Limb (tissue), 2 donors: ENCODE results near the gene MCF2L2.
"Not testable (repeated sequence)": the region's sequence is repeated elsewhere in the genome, so short reads cannot be mapped to it uniquely, and the experiment has no call there.

Experiments used
- DNase-seq, 2 donors: peaks; one replicate each; pipeline ENCODE4 v3.0.0-alpha.2; 2016; ENCODE audit errors: extremely low spot score in 2 of 2

The MCF2L2 gene

DNA sequence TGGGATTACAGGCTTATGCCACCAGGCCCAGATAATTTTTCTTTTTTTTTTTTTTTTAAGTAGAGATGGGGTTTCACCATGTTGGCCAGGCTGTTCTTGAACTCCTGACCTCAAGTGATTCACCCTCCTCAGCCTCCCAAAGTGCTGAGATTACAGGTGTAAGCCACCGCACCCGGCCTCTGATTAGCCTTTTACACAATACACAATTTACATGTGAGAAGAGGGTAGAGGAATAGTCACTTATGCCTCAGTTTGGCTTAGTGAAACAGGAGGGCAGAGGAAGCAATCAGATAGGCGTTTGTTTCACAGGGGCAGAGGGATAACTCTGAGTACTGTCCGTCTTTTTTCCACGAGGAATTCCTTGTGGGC is 56.8 kb downstream of the MCF2L2 start:
- not testable (repeated sequence) for DNase-seq

DNA sequence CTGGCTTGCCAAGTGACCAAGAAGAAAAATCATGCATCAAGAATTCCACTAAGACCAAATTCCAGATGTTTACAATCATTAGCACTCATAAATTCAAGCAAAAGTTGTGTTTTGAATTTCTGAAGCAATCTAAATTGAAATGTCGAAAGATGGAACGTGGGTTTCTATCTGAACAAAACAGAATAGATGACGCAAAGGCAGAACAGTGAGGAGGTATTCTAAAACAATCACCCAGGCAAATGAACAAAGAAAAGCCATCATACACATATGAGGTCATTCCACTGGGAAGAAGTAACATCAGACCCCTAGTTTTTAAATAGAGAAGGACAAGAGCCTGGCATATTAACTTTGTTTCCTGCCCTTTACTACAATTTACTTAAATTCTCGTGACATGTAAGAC is 58.0 kb downstream of the MCF2L2 start:
- no peak for DNase-seq

DNA sequence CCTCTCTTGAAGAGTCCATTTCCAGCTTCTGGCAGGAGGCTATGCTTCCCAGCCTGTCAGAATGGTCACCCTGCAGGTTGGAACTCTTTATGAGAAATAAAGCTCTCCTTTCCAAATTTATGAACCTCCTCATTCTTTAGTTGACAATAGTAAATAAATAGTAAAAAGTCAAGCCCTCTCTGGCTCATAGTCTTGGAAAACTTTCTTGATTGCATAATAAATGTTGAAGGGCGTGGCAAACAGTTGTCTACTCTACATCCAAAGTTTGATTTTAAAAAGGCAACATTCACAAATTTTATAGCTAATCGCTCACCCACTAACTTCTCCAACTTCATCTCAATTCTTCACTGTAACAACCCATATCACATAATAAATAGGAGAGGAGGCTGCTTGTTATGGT is 58.8 kb downstream of the MCF2L2 start:
- DNase-seq = no peak

DNA sequence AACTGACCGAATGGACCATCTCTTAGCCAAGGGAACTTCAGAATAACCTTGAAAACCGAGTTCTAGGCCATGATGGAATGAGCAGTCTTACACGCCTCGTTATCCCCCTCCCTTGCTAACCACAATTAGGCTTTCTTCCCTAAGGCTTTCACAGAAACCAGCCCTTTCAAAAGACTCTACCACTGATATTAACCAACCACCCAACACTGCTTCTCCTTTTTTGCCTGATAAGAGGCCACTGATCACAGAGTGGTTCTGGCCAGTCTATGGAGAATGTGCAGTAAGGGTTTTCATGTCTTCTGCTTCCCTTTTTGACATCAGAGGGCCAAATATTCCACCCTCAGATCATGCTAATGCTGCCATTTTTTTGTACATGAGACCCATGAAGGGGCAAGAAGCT is 59.3 kb downstream of the MCF2L2 start:
- DNase-seq = no peak

DNA sequence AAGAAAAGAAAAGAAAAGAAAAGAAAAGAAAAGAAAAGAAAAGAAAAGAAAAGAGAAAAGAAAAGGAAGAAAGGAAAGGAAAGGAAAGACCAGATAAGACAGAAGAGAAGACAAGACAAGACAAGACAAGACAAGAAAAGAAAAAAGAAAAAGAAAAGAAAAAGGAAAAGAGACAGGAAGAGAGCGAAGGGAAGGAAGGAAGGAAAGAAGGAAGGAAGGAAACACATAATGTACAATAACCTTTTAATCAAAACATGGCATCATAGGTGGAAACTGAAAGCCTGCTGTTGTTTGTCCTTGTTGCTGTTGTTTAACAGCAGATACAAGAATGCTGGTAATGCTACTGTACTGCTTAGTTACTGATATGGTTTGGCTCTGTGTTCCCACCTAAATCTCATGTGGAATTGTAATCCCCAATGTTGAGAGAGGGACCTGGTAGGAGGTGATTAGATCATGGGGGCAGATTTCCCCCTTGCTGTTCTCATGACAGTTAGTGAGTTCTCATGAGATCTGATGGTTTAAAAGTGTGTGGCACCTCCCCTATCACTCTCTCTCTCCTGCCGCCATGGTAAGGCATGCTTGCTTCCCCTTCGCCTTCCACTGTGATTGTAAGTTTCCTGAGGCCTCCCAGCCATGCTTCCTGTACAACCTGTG is 67.3 kb downstream of the MCF2L2 start:
- DNase-seq = no peak

DNA sequence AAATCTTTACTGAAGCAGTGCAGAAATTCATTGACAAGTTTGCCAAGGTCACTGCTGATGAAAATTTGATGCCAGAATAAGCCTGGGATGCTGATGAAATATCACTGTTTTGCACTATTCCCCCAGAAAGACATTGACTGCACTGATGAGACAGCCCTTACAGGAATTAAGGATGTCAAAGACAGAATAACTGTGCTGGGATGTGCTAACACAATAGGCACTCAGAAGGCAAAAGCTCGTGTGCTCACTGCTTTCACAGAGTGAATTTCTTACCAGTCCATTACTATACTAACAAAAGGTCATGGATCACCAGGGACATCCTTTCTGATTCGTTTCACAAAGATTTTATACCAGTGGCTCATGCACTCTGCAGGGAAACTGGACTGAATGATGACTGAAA is 69.4 kb downstream of the MCF2L2 start:
- no peak for DNase-seq

DNA sequence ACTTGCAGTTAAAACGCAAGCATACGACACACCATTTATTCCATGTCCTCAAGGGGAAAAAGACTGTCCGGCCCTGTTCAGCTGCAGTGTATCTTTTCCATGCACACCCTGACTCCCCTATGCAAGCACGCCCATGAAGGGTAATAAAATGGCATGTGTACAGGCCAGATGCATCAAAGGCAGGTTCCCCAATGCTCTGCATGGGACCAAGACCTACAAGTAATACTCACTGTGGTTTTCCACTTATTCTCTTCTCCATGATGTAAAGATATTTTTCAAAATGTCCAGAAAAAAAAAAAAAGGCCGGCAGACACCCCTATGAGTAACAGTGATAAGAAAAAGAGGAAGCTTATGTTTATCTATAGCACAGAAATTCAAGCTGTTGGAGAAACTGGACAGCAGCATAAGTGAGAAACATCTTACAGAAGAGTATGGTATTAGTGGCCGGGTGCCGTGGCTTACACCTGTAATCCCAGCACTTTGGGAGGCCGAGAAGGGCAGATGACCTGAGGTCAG is 70.8 kb downstream of the MCF2L2 start:
- DNase-seq = no peak

DNA sequence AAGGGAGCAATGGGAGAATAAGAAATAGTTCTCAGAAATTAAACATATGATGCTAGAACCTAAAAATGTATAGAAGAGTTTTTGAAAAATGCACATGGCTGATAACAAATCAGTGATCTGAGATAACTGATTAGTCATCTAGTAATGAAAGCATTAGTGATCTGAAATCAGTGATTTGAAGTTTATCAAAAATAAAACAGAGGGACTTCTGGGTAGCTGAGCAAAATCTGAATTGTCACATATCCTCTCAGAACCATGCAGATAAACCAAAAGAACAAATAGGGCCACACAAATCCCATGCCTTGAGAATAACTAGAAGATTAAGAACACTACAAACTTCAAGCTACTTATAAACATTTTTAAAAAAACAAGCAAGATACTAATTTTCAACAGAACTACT is 71.5 kb downstream of the MCF2L2 start:
- no peak for DNase-seq

DNA sequence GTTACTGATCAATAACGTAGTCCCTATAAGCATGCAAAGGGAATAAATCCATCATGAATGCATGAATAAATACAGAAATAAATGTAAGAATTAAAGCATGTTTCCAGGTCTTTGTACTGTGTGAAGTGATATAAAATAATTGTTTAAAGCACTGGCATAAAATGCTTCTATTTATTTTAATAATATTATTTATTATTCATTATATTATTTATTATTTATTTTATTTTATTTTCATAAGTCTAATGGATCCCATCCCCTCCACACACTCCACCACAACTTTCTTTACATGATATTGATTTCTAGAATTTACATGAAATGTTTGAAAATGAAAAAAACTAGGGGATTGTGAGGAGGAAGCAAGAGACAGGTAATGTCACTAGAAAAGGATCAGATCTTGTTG is 73.5 kb downstream of the MCF2L2 start:
- no peak for DNase-seq

DNA sequence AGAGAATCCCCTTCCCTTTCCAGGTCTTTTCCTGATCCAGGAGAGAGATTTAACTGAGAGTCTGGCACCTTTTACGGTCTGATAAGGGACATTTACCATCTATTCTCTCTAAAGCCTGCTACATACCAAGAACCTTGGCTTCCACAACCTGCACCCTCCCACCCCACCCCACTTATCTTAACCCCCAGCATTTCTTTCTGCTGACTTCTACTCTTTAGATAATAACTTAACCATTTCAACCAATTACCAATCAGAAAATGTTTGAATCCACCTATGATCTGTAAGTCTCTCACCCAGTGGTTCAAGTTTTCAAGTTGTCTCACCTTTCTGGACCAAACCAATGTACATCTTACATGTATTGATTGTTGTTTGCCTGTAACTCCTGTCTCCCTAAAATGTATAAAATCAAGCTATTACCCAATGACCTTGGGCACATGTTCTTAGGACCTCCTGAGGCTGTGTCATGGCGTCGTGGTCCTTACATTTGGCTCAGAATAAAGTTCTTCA is 74.0 kb downstream of the MCF2L2 start:
- DNase-seq = no peak

DNA sequence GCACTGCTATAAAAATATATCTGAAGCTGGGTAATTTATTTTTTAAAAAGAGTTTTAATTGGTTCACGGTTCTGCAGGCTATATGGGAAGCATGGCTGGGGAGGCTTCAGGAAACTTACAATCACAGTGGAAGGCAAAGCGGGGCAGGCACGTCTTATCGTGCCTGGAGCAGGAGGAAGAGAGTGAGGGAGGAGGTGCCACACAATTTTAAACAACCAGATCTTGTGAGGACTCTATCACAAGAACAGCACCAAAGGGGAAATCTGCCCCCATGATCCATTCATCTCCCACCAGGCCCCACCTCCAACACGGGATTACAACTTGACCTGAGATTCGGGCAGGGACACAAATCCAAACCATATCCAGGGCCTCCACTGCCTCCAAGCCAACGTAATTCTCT is 75.0 kb downstream of the MCF2L2 start:
- DNase-seq = no peak

DNA sequence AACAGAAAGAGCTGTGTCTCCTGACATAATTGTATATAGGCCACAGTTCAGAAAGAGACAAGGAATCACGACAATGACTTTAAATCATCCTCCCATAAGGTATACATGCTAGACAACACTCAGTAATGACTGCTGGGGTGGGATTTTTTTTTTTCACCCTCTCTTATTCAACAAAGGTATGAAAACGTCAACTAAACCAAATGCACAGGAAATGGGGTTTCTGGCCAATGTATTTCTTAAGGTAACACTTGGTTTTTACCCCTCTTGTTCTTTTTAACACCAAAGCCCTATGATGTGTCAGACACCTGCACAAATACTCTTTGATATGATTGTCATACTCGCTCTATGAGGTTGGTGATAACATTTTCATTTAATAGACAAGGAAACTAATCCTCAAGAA is 78.3 kb downstream of the MCF2L2 start:
- no peak for DNase-seq

DNA sequence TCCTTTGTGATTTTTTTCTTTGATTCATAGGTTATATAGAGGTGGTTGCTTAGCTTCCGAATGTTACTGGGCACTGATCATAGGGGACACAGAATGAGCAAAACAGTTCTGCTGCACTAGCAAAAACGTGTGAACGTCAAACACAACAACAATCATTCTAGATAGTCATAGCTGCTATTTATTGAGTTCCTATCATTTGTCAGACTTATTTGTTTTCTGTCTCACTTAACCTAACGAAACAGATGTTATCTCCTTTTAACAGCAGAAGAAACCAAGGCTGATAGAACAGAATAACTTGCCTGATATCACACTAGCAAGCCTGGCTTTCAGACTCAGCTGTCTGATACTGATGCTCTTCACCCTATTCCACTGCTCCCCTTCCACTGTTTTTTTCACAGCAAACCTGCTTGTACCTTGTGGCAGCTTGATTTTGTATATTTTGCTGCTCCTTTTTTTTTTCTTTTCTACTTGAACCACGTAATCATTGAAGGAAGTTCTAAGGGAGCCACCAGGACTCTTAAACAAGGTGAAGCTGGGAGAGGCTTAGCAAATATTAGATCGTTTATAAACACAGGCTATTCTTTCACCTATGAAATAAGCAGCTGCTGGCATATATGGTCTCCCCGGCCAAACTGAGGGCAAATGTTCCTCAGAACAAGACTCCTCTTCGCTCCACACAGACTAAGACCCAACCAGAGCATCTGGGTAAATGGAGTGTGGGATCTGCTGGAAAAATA is 78.8 kb downstream of the MCF2L2 start:
- no peak for DNase-seq

DNA sequence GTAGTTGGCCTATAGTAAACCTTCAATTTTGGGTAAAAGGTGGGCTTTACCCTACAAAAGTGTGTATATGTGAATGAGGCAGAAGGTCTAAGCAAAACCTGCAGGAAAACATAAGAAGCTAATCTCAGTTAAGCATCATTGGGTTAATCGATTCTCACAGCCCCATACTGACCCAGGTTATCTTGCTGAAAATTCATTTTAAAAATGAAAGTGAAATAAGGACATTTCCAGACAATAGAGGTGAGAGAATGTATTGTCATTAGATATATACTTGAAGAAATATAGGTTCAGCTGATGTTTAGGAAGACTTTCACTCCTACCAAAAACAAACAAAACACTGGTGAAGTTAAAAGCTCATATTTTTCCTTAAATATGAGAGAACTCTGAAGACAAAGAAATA is 85.6 kb downstream of the MCF2L2 start:
- DNase-seq = no peak

DNA sequence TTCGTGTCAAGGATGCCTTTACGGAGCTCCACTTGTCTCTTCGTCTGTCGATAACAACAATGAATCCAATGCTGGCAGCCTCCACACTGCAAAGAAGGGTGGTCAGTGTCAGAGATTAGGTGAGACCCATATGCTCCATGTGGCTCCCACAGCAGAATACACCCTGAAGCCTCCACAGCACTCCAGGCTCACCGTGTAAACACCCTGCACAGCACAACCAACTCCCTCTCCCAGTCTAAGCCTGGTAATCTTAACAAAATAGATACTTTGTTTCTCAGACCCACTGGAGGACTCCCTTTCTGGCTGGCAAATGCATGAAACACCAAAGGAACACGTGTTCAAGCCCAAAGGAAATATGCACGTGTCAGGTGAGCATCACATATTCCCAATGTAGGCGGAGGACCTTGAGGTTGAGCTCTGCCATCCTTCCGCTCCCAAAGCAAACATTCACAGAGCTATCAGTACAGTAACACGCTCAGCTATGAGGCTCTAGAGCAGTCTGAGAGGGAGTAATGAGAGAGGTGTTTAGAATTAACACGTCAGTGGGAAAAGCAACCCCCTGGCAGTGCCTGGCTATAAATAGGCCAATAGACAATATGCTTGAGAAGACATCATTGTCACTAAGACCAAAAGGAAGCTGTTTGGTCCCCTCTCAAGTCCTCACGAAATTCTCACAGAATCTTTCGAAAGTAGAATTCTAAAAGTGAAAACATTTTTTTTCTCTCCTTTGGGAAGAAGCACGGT is 86.7 kb downstream of the MCF2L2 start:
- DNase-seq = no peak

DNA sequence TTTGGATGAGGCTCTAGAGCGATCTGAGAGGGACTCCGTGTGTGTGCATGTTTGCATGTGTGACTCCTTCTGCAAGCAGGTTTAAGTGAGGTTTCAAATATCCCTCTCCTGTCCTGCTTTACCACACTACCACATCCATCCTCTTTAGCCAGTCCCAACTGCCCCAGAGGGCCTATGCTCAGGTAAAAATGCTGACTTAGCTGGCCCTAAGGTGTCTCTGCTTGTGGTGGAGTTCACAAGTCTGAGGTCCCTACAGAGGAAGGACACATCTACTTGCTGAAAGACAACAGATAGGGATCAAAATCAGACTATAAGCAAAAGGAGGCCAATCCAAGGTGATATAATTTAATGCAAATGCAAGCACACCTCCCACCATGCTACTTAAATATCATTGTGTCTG is 88.2 kb downstream of the MCF2L2 start:
- no peak for DNase-seq

DNA sequence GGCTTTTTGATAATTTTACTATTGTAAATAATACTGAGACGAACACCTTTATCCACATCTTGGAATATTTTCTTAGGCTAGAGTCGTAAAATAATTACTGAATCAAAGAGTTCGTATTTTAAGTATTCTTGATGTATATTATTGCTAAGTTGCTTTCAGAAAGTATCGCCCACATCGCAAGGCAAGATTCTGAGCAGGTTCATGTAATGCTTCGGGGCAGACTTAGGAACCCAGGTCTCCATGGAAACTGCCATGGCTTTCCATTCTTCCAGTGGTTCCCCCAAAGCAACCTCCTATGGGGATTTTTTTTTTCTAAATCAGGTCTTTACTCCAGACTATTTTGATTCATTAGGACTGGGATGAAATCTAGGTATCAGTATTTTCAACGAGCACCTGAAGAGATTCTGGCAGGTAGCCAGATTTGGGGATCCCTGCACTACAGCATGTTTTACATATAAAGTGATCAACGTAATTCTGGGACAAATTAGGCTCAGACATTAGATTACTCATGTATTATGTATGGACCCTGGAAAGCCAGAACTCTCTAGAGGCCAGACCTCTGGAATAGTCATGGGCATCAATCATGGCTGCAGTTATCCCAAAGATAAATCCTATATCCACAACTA is 88.8 kb downstream of the MCF2L2 start:
- DNase-seq = no peak

DNA sequence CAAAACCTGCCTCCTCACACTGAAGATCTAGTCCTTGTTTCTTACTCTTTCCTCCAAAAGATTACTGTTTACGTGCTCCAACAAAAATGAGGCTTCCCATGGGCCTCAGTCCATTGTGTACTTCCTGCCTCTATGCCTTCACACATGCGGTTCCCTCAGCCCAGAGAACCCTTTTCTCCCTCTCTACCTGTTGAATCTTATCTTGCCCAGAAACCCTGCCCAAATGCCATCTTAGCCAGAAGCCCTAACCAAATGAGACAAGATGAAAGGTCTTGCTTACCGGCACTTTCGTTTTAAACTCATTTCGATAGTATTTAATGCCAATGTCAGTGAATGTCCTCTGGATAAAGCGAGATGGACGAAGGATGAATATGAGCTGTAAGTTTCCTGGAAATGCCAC is 89.9 kb downstream of the MCF2L2 start:
- DNase-seq = no peak

DNA sequence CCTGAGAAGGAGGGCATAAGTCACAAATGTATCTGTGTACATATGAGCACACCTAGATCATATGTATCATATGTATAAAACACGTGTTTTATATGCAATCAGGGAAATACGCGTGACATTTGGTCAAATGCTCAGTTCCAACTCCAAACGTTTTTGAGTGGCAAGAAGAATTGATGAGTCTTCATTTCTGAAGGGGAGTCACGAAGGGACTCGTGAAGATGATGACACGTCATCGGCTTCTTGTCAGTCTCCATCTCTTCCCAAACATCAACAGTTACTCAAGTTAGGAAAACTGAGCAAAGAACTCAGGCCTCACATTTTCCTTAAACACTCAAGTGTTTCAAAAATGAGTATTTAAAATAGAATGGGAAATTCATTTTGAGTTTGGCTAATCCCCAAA is 95.9 kb downstream of the MCF2L2 start:
- no peak for DNase-seq

DNA sequence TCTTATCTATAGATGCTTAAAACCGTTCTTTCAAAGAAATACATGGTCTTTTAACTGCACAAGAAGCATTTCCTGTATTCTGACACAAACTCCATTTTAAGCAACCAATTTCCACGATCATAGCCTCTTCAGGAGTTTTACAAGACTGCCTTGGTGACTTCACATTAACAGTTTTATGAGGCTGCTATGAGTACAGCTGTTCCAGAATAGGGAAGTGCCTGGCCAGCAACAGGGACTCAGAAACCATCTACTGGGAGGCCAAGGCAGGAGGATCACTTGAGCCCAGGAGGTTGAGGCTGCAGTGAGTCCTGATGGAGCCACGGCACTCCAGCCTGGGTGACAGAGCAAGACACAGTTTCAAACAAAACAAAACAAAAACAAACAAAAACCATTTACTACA is 96.9 kb downstream of the MCF2L2 start:
- DNase-seq = no peak

DNA sequence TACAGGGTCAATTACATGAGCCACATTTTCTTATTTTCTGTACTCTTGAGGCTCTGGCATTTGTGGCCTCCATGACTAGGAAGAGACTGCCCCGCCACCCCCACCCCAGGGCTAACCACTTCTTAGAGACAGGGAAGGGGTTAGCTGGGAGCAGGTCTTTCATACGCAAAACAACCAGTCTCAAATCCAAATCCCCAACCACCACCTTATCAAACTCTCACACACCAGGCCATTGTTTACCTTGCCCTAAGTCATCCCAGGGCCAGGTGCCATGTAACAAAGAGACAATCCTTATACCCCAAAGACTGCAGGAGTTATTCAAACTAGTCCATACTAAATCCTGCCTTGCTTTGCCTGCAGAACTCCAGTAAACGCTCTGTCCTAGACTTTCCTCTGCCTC is 97.5 kb downstream of the MCF2L2 start:
- DNase-seq = no peak

DNA sequence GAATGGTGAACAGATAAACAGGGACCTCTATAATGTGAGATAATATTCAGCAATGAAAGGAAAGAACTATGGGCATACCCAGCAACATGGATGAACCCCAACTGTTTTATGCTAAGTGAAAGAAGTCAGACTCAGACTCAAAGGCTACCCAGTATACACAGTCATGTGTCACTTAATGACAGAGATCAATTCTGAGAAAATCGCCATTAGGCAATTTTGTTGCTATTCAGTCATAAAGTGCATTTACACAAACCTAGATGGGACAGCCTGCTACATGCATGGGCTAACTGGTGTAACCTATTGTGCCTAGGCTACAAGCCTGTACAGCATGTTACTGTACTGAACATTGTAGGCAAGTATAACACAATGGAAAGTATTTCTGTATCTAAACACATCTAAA is 98.9 kb downstream of the MCF2L2 start:
- no peak for DNase-seq
